Neural progenitor cell (in vitro differentiated cells): ENCODE measurements around the gene FBXW2.

Source experiments
- CTCF ChIP-seq: fragments of 200-600 bp; sonication (generic); IDR thresholded peaks from 2 replicates; pipeline ENCODE4 v1.5.1; 2017; ENCODE audit warnings: antibody characterized with exemption, mild to moderate bottlenecking
- EZH2 ChIP-seq: fragments of 200-600 bp; sonication (generic); IDR thresholded peaks from 2 replicates; pipeline ENCODE4 v1.6.1; 2017; ENCODE audit warnings: antibody characterized with exemption, mild to moderate bottlenecking, moderate library complexity

GRCh38 chr9:120725907-120726306 is 67.3 kb downstream of the FBXW2 start:
- TF ChIP-seq CTCF (no peak), EZH2 (no peak)
